Endothelial cell of umbilical vein (primary cell): Measurements from ENCODE around the gene OPRL1. TPM values are rescaled to one million over a fixed set of nuclear protein-coding genes. Genes with fewer than 3 reads are reported as not detected.

ENCODE experiments used
- BruUV-seq: library from RNA; stranded (reverse); fragments of 400-500 nt; replicated peaks from 2 replicates; lab custom pipeline; 2021; lab: Mats Ljungman, UMichigan
- CTCF ChIA-PET: fragments of 300-600, 350-600 bp; sonication (Branson Sonifier 250); formaldehyde crosslinking; loops from one replicate; lab custom pipeline; 2021; ENCODE audit warnings: antibody characterized with exemption, inconsistent platforms; lab: Charles Lee
- POLR2A ChIA-PET: fragments of 300-600, 350-600 bp; sonication (Branson Sonifier 250); formaldehyde crosslinking; loops from one replicate; lab custom pipeline; 2021; ENCODE audit warnings: antibody characterized with exemption, inconsistent platforms; lab: Charles Lee
- DNase-seq: peaks from one replicate; pipeline ENCODE4 v3.0.0-alpha.2; 2011; ENCODE audit warnings: low read depth, low spot score
- FAIRE-seq: peaks from 2 replicates; lab custom pipeline; 2011; peaks lifted over from hg19 to GRCh38; lab: Jason Lieb, UNC
- H2AFZ ChIP-seq: 2 replicates; pipeline ENCODE4 v1.6.0; 2012; ENCODE audit warnings: low read depth, low read length, control low read depth, inconsistent platforms
- H3K27ac ChIP-seq: 2 replicates; pipeline ENCODE4 v1.5.1; 2011; ENCODE audit warnings: low read depth, mild to moderate bottlenecking, control low read depth, low read length, moderate library complexity; ENCODE audit not compliant: insufficient read depth
- H3K27me3 ChIP-seq, 2 experiments: 2 replicates each; pipeline versions ENCODE4 v1.6.0 to v1.6.1; 2011; ENCODE audit warnings: low read length in 2 of 2, mixed read lengths in 1 of 2; ENCODE audit not compliant: control insufficient read depth in 2 of 2, insufficient read depth in 2 of 2
- H3K36me3 ChIP-seq, 2 experiments: 2 replicates in 1 of 2; 3 replicates in 1 of 2; pipeline ENCODE4 v1.5.1; 2011; ENCODE audit warnings: low read length in 2 of 2, mild to moderate bottlenecking in 1 of 2, moderate library complexity in 1 of 2; ENCODE audit not compliant: control insufficient read depth in 2 of 2, insufficient read depth in 2 of 2; ENCODE audit errors: extremely low read depth in 1 of 2
- H3K4me1 ChIP-seq: 3 replicates; pipeline ENCODE4 v1.5.1; 2011; ENCODE audit warnings: mild to moderate bottlenecking, low read length; ENCODE audit not compliant: control insufficient read depth, insufficient read depth; ENCODE audit errors: extremely low read depth
- H3K4me2 ChIP-seq: 2 replicates; pipeline ENCODE4 v1.6.1; 2011; ENCODE audit warnings: low read length, control low read depth, mixed read lengths; ENCODE audit not compliant: insufficient read depth
- H3K4me3 ChIP-seq, 3 experiments: fragments of 200-600 bp in 1 of 3; sonication (generic), shearing (Covaris generic) in 1 of 3; replicated peaks in 1 of 3; 2 replicates each; pipeline ENCODE4 v1.5.1; 2011 to 2016; ENCODE audit warnings: control low read depth in 3 of 3, low read length in 3 of 3, mild to moderate bottlenecking in 2 of 3, inconsistent platforms in 1 of 3, low read depth in 1 of 3, moderate library complexity in 1 of 3; ENCODE audit not compliant: insufficient read depth in 1 of 3
- H3K79me2 ChIP-seq: 2 replicates; pipeline ENCODE4 v1.6.0; 2012; ENCODE audit warnings: low read length, inconsistent platforms; ENCODE audit not compliant: control insufficient read depth, insufficient read depth
- H3K9ac ChIP-seq: replicated peaks from 2 replicates; pipeline ENCODE3; 2011; ENCODE audit warnings: low read length, control low read depth; ENCODE audit not compliant: insufficient read depth; ENCODE audit errors: extremely low read depth
- H3K9me1 ChIP-seq: replicated peaks from 3 replicates; pipeline ENCODE4 v1.6.0; 2011; ENCODE audit warnings: mild to moderate bottlenecking, low read length; ENCODE audit not compliant: control insufficient read depth, insufficient read depth; ENCODE audit errors: extremely low read depth
- H3K9me3 ChIP-seq: replicated peaks from 2 replicates; pipeline ENCODE4 v1.5.1; 2012; ENCODE audit warnings: low read length, inconsistent platforms; ENCODE audit not compliant: control insufficient read depth, insufficient read depth
- H4K20me1 ChIP-seq: replicated peaks from 2 replicates; pipeline ENCODE3; 2011; ENCODE audit warnings: mild to moderate bottlenecking, low read length; ENCODE audit not compliant: control insufficient read depth, insufficient read depth; ENCODE audit errors: extremely low read depth
- FOS ChIP-seq: IDR thresholded peaks from 2 replicates; pipeline ENCODE4 v1.6.1; 2011; ENCODE audit warnings: mild to moderate bottlenecking, low read length, moderate library complexity, borderline replicate concordance; ENCODE audit not compliant: insufficient read depth
- GATA2 ChIP-seq: IDR thresholded peaks from 2 replicates; pipeline ENCODE4 v1.7.0; 2011; ENCODE audit warnings: low read depth, mild to moderate bottlenecking, moderate library complexity, mixed read lengths, low read length; ENCODE audit not compliant: insufficient read length, insufficient read depth
- MYC ChIP-seq: IDR thresholded peaks from one replicate; pipeline ENCODE4 v1.6.1; 2011; ENCODE audit warnings: mild to moderate bottlenecking, low read depth, low read length
- POLR2AphosphoS5 ChIP-seq: IDR thresholded peaks from 2 replicates; pipeline ENCODE4 v1.6.1; 2012; ENCODE audit warnings: low read depth, mild to moderate bottlenecking, control low read depth, low read length, moderate library complexity; ENCODE audit not compliant: insufficient read depth
- dilution Hi-C: fragments of 300-500 bp; cut with MboI; formaldehyde crosslinking; loops from one replicate; pipeline ENCODE4 v1.15.0; 2019; ENCODE audit warnings: low sequenced_read_pairs; ENCODE audit not compliant: extremely low pct_ligation_motif_present
- intact Hi-C: fragments of 100-400 bp; cut with micrococcal nuclease; formaldehyde crosslinking; loops from one replicate; pipeline ENCODE4 v1.10.0; 2022
- polyA plus RNA-seq, 4 experiments: library from polyadenylated mRNA; depleted of rRNA in 3 of 4; stranded (reverse) in 3 of 4; unstranded in 1 of 4; fragments of >200 nt; gene quantifications; 2 replicates each; pipeline versions ENCODE4 v1.2.1 to v1.2.3, GENCODE V29; 2011 to 2012; ENCODE audit warnings: missing spikeins in 1 of 4
- total RNA-seq: library from RNA; stranded (reverse); gene quantifications from 2 replicates; pipeline ENCODE4 v1.2.3, GENCODE V29; 2021
- TF ChIP-seq, protein P1 (sequence below), 2 donors: IDR thresholded peaks; 1 replicate in 1 of 2; 2 replicates in 1 of 2; pipeline ENCODE4 v1.5.1; 2011; ENCODE audit warnings: low read length in 2 of 2, mild to moderate bottlenecking in 2 of 2, moderate library complexity in 2 of 2, control low read depth in 1 of 2, inconsistent platforms in 1 of 2, low read depth in 1 of 2; ENCODE audit not compliant: insufficient read depth in 1 of 2; ENCODE audit errors: extremely low read depth in 1 of 2
- TF ChIP-seq, protein P2 (sequence below): IDR thresholded peaks from 2 replicates; pipeline ENCODE4 v1.6.1; 2011; ENCODE audit not compliant: insufficient read depth, insufficient read length

Gene OPRL1
- total and polyA plus RNA-seq, 2 donors (not counting 3 experiments of a cell fraction or from before 2014, with no cell fraction given), result 1.9 to 2.0 TPM

GRCh38 chr20:64129146-64129782 is 49.4 kb downstream of the OPRL1 start:
- H3K4me2 ChIP-seq, result no peak overlapping the region
- H3K9me3 ChIP-seq, result no peaks in the 10 kb centered on the region
- H2AFZ ChIP-seq, result no peak overlapping the region
- H3K4me1 ChIP-seq, result no peaks in the 10 kb centered on the region
- no peaks in the 10 kb centered on the region for H3K36me3 ChIP-seq
- CTCF ChIA-PET, result no interaction called here
- no TSS peak for BruUV-seq
- H3K27ac ChIP-seq, result no peak overlapping the region
- POLR2A ChIA-PET, result no interaction called here
- H3K27me3 ChIP-seq, result peaks cover 0 to 6% of the 10 kb centered on the region in 2 experiments
- no peak overlapping the region for H3K4me3 ChIP-seq
- TF ChIP-seq, protein P1, sequence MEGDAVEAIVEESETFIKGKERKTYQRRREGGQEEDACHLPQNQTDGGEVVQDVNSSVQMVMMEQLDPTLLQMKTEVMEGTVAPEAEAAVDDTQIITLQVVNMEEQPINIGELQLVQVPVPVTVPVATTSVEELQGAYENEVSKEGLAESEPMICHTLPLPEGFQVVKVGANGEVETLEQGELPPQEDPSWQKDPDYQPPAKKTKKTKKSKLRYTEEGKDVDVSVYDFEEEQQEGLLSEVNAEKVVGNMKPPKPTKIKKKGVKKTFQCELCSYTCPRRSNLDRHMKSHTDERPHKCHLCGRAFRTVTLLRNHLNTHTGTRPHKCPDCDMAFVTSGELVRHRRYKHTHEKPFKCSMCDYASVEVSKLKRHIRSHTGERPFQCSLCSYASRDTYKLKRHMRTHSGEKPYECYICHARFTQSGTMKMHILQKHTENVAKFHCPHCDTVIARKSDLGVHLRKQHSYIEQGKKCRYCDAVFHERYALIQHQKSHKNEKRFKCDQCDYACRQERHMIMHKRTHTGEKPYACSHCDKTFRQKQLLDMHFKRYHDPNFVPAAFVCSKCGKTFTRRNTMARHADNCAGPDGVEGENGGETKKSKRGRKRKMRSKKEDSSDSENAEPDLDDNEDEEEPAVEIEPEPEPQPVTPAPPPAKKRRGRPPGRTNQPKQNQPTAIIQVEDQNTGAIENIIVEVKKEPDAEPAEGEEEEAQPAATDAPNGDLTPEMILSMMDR (IDR thresholded peaks at IDR 0.05; ENCODE audit: extremely low read depth in 1 of 2, insufficient read depth in 1 of 2, low read depth in 1 of 2, low read length in 2 of 2), result no peak
- no peak for TF ChIP-seq POLR2AphosphoS5
- TF ChIP-seq FOS, result no peak
- TF ChIP-seq, protein P2, sequence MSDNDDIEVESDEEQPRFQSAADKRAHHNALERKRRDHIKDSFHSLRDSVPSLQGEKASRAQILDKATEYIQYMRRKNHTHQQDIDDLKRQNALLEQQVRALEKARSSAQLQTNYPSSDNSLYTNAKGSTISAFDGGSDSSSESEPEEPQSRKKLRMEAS, result no peak
- TF ChIP-seq GATA2, result no peak
- no peak for TF ChIP-seq MYC
- DNase-seq (no peak), FAIRE-seq (no peak)
- dilution Hi-C loops (no loop called here), intact Hi-C loops (loop anchor here (10.0 kb wide), 1 partner anchor 64 kb away; the partner anchor contains the start of gene TCEA2)
- no peaks in the 10 kb centered on the region for H3K79me2 ChIP-seq
- no peak overlapping the region for H3K9ac ChIP-seq
- H3K9me1 ChIP-seq, result no peaks in the 10 kb centered on the region
- H4K20me1 ChIP-seq, result no peaks in the 10 kb centered on the region
